HG02678 (cell line): ENCODE measurements around the gene COBL.

Experiments
- ATAC-seq: cut with Tn5 transposase; IDR thresholded peaks from one replicate; pipeline ENCODE4 v1.9.1; 2021; ENCODE audit warnings: mild to moderate bottlenecking, moderate library complexity; ENCODE audit not compliant: unreplicated experiment

COBL gene

GRCh38 chr7:50978633-50979215 is 337.9 kb downstream of the COBL start:
- ATAC-seq: no peak

GRCh38 chr7:50977421-50977820 is 339.2 kb downstream of the COBL start:
- no peak for ATAC-seq

GRCh38 chr7:50976064-50976463 is 340.5 kb downstream of the COBL start:
- ATAC-seq: no peak

GRCh38 chr7:50974240-50974639 is 342.4 kb downstream of the COBL start:
- ATAC-seq: no peak

GRCh38 chr7:50973814-50974213 is 342.8 kb downstream of the COBL start:
- ATAC-seq: no peak

- no peak for ATAC-seq
Observed at GRCh38 chr7:50970092-50970491, 346.5 kb downstream of the COBL start.
